Transverse colon (tissue), 3 donors: ENCODE measurements around the gene RPS27A.

Experiments
- POLR2A ChIP-seq: fragments of 450-650 bp; IDR thresholded peaks from one replicate; pipeline ENCODE4 v1.6.1; 2016; ENCODE audit warnings: antibody characterized with exemption, mild to moderate bottlenecking, moderate library complexity
- TF ChIP-seq, protein P1 (sequence below), 5 experiments: fragments of 200-600 bp in 3 of 5; fragments of 450-650 bp in 2 of 5; sonication (generic) in 3 of 5; IDR thresholded peaks; 1 replicate in 2 of 5; 2 replicates in 3 of 5; pipeline ENCODE4 v1.5.1; 2016 to 2017; ENCODE audit warnings: antibody characterized with exemption in 5 of 5, inconsistent platforms in 3 of 5, mild to moderate bottlenecking in 2 of 5, moderate library complexity in 1 of 5

DNA sequence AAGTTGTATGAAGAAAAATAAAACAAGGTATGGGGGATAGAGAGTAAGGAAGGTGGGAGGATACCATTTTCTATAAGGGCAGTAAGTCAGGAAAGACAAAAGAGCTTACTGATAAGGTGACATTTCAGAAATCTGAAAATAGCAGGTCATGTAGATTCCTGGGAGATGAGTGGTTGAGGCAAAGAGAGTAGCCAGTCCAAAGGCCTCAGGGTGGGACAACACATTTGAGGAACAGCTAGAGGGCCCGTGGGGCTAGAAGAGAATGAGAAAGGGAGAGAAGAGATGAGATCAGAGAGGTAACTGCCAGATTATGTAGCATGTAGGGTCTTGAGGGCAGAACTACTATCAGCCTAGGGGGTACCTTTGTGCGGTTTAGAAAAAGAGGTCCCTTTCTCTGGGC lies 3.3 kb upstream of the RPS27A start:
- TF ChIP-seq, protein P1, sequence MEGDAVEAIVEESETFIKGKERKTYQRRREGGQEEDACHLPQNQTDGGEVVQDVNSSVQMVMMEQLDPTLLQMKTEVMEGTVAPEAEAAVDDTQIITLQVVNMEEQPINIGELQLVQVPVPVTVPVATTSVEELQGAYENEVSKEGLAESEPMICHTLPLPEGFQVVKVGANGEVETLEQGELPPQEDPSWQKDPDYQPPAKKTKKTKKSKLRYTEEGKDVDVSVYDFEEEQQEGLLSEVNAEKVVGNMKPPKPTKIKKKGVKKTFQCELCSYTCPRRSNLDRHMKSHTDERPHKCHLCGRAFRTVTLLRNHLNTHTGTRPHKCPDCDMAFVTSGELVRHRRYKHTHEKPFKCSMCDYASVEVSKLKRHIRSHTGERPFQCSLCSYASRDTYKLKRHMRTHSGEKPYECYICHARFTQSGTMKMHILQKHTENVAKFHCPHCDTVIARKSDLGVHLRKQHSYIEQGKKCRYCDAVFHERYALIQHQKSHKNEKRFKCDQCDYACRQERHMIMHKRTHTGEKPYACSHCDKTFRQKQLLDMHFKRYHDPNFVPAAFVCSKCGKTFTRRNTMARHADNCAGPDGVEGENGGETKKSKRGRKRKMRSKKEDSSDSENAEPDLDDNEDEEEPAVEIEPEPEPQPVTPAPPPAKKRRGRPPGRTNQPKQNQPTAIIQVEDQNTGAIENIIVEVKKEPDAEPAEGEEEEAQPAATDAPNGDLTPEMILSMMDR (IDR thresholded peaks at IDR 0.05) = no peak
- TF ChIP-seq POLR2A = no peak
